Activated CD4-positive, alpha-beta T cell treated with anti-CD3 and anti-CD28 coated beads, Interleukin-2, Interleukin-6, amounts not matched to agents 100 ng/mL and 50 ng/mL, durations not matched to agents 16 hours and 8 hours (primary cell): Measurements from ENCODE around the gene APOBEC4.

Experiments used
- DNase-seq: peaks from one replicate; pipeline ENCODE4 v3.0.0-alpha.2; 2020

The APOBEC4 gene

GRCh38 chr1:183598386-183598785 lies 54.7 kb downstream of the APOBEC4 start:
- DNase-seq, result peak; percentile 23

DNA sequence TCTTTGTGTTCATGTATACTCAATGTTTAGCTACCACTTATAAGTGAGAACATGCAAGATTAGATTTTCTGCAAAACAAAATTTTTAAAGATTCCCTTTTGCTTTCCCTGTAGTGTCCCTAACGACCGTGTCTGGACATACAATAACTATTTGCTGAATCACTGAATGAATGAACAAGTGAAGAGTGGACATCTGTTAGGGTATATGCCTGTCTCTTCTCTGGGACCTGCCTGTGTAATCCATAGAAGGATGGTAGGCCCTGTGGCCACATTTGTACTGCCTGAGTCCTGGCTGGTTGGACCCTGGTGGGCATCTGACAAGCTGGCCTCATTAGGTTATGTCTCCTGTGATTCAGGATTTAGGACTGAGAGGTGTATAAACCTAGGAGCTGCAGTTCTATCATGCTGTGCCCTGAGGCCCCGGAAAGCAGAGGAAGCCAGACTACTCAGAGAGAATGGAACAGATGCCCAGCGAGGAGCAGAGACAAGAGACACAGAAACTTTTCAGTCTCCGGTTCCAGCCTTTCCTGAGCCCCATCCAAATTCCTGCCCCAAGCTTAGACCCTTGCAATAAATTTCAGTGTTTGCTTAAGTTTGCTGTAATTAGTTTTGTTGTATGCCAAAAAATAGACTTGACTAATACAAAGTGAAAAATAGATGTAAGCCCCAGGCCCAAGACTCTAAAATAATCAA lies 55.3 kb downstream of the APOBEC4 start:
- no peak for DNase-seq

- DNase-seq, result no peak
These were observed 56.6 kb downstream of the APOBEC4 start for GRCh38 chr1:183596500-183596899.
